HG02943 (cell line): ENCODE measurements around the gene CAPS.

Source experiments
- ATAC-seq: cut with Tn5 transposase; IDR thresholded peaks from one replicate; pipeline ENCODE4 v1.9.1; 2021; ENCODE audit warnings: mild to moderate bottlenecking, low read depth, moderate library complexity; ENCODE audit not compliant: unreplicated experiment

Gene CAPS

GRCh38 chr19:5891938-5892771, 21.9 kb upstream of the CAPS start:
- no peak for ATAC-seq

DNA sequence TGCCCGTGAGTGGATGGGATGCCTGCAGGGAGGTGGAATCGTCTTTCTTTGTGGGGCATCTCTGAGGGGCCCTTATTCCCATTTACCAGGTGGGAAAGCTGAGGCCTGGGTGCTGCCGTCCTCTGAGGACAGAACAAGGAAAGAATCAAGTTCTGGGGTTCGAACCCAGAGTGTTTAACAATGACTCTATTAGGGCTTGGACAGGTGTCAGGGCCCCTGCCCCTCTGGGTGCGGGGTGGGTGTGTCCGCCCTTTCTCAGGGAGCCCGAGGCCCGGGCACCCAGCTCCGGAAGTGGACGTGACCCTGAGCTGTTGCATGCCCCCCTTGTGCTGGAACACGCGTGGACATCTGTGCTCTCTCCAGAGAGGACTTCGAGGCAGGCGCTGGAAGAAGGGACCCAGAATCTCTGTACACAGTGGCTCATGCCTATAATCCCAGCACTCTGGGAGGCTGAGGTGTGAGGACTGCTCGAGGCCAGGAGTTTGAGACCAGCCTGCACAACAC, 21.2 kb upstream of the CAPS start:
- ATAC-seq = no peak

DNA sequence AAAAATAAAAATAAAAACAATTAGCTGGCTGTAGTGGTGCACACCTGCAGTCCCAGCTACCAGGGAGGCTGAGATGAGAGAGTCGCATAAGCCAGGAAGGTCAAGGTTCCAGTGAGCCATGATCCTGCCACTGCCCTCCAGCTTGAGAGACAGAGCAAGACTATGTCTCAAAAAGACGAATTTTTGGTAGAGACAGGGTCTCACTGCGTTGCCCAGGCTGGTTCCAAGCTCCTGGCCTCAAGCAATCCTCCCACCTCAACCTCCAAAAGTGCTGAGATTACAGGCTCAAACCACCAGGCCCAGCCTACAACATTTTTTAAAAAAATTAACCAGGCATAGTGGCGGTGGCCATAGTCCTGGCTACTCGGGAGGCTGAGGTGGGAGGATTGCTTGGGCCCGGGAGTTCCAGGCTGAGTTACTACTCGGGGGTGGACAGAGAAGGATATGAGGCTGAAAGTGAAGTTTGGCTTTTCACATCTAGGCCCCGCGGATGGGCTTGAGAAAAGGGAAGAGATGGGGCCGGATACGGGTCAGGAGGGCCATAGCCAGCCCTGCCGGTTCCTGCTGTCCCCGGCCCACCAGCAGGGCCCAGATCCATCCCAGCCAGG, 20.7 kb upstream of the CAPS start:
- ATAC-seq = no peak

DNA sequence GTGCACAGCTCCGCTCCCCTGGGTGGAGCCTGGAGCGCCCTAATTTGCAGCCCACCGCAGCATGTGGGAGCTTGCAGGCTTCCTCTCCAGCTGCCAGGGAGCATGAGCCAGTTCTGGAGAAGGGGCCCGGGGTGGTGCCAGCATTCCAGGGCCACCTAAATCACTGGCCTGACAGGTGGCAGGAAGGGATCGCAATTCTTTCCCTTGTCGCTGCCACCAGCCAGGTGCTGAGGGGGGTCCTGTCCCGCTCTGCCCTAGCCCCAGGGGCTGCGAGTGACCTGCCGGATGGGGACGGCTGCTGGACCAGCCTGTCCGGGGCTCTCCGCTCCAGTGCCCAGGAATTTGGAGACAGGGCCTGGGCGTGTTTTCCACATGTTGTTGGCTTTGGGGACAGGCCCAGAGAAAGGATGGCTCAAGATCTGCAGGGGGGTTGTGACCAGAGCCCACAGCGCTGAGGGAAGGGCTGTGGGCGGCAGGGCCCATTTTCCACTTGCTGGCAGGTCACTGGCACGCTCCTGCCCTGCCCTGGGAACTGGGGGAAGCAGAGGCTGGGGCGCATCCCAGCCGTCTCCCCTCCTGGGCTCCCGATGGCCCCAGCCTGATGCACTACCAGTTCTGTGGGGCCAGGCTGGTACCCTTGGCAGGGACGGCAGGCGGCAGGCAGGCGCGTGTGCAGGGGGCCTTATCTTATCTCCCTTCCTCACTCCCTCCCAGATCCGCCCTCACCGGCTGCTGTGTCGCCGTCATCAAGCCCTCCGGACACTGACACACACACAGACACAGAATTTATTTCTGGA, 19.9 kb upstream of the CAPS start:
- ATAC-seq = no peak

DNA sequence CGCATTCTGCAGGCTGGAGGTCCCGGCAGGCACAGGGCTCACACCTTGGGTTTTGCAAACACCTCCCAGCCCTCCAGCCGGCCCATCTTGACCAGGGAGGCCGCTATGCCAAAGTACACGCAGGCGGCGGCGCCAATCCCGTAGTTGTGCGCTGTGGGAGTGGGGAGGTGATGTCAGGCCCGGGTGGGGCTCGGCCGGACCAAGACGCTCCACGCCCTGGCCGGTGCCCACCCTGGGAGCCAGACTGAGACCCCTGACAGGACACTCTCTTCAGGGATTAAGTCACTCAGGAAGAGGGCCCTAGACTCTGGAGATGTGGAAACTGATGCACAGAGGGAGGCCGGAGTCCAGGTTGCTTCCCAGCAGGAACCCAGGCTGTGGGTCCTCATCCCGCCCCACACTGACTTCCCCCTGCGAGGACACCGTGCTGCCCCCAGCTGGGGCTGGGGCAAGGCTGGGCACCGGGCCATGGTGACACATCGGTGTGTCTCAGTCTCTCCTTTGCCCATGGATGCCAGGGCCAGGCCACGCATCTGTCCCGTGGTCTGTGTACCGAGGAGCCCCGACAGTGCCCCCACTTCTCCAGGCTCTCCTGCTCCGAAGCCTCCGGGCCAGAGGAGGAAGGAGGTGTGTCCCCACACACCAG, 19.2 kb upstream of the CAPS start:
- no peak for ATAC-seq

GRCh38 chr19:5895409-5895808, 18.6 kb upstream of the CAPS start:
- ATAC-seq = no peak

DNA sequence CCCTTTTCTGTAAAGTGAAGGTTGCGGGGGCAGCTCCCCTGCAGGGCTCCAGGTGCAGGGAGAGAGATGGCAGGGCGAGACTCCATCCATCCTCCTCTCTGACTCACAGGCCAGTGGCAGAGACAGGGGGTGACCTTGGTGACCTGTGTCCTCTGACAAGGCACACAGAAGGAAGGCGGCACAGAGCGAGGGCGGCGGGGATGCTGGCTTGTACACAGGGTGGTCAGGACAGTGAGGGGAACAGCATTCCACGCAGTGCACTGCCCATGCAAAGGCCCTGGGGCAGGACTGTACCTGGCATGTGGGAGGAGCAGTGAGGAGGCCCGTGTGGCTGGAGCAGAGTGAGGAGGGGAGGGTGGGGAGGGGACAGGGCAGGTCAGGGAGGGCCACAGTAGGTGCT, 18.2 kb upstream of the CAPS start:
- ATAC-seq = no peak

DNA sequence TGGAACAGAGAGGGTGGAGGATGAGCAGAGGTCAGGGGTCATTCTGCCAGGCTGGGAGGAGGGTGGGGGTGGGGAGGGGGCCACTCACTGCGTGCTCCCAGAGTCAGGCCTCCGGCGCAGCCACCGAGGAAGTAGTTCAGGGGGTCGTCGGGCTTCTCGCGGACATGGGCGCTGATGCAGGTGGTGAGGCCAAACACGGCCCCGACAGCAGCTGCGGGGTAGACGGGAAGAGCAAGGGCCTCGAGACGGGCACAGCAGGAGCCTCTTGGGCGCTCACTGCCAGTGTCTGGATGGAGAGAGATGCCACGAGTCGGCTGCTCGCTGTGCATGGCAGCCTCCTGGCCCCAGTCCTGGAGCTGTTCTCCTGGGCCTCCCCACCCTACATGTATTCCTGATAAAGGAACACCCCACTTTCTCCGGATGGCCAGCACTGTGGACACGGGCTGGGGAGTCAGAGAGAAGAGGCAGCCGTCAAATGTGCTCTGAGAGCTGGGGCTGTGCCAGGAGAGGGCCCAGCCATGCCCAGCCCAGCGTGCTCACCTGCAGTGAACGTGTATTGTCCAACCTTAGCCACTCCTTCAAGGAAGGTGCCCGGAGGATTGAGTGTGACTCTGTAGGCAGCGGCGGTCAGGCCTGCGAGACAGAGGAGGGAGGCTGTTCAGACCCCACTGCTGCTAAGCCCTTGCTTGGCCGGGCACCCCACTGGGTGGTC, 17.5 kb upstream of the CAPS start:
- ATAC-seq = no peak

DNA sequence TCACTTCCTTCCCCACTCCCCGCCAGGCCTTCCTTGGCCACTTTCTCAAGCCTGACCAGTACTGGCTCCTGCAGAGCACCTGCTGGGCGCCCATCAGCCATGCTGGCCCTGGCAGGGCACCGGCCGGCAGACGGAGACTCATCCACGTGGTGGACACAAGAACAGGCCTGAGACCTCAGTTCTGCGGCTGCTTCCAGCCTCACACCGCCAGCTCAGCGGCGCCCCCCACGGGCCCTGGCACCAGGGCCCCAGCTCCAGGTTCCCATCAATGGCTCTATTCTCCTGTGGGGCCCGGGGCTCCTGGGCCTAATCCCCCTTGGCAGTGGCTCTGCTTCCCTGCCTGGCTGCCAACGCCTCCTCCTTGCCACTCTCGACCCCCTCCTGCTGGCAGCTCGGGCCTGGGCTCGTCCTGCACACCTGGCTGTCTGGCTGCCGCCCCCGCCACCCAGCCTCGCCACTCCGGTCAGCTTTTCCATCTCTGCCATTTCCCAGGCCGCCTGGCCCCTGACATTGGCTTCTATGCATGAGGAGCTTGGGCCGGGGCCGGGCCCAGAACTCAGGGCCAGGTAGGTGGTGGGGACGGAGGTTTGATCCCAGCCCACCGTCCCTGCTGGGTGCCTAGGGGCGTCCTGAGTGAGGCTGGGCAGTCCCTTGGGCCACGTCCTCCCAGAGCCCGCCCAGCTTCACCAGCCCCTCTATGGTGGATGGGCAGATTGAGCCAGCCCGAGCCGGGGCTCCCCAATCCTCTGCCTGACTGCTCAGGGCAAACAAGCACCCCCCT, 16.7 kb upstream of the CAPS start:
- ATAC-seq = no peak

DNA sequence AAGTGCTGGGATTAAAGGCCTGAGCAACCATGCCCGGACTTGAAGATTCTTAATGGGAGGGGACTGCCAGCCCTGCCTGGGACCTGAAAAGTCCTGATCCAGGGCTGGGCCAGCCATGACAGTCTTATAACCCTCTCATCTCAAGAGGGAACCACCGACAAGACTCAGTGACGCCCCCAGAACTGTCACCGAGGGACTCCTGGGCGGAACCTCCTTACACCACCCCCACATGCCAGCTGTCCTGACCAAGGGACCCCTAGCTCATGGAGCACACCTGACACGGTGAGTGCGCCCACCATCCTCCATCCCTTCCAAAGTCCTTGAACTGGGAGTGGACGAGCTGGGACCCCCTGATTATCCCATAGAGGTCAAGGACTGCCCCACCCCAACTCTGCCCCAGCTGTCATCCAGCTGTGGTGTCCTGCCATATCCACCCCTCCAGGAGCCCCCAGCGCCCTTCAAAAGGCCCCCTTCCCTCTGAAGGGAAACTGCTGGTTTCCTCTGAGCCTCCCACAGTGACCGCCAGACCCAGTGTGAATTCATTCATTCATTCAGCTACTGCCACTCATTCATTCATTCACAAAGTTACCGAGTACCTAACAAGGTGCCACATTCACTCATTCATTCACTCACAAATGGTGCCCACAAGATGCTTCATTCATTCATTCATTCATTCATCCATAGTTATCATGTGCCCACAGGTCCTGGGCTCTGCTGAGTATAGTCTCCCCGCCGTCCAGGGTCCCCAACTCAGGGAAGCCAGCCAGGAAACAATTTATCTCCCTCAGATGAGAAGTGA, 14.1 kb upstream of the CAPS start:
- no peak for ATAC-seq

- ATAC-seq = no peak
Measured at GRCh38 chr19:5900976-5901375, 13.1 kb upstream of the CAPS start.

- ATAC-seq = no peak
Measured at GRCh38 chr19:5903056-5903623, 10.9 kb upstream of the CAPS start.

DNA sequence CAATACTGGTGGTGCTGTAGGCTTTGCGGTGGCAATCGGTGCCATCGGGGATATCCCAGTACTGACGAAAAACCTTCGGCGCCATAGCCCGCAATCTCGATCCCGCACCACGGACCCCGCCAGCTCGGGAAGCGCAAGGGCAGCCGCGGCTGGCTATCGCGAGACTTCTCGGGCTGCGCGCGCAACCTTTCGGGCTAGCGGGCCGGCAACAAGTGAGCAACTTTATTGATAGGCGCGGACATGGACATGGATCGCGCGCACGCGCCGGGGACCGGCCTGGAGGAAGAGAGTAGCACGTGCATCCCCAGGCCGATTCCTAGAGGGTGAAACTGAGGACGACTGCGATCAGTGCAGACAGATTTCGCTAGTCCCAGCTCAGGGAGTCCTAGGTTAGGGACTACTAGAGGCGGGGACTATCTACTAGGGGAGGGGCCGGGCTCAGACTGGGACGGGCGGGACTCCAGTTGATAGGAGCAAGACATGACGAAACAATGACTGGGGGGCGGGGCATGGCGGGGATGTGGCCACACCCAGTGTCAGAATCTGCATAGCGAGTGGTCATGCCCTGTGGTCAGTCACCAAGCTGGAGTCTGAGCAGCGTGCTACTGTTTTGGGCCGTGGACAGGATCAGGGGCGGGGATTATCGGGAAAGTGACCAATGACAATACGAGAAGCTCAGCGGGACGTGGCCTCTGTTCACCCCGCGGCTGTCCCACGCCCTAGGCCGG, 10.3 kb upstream of the CAPS start, which contains the start of gene NDUFA11:
NDUFA11 (minus strand) TSS at position 167 of the 728 bp plus-strand sequence; CDS start at position 85, 82 bp downstream.
- ATAC-seq = peak; percentile 31

DNA sequence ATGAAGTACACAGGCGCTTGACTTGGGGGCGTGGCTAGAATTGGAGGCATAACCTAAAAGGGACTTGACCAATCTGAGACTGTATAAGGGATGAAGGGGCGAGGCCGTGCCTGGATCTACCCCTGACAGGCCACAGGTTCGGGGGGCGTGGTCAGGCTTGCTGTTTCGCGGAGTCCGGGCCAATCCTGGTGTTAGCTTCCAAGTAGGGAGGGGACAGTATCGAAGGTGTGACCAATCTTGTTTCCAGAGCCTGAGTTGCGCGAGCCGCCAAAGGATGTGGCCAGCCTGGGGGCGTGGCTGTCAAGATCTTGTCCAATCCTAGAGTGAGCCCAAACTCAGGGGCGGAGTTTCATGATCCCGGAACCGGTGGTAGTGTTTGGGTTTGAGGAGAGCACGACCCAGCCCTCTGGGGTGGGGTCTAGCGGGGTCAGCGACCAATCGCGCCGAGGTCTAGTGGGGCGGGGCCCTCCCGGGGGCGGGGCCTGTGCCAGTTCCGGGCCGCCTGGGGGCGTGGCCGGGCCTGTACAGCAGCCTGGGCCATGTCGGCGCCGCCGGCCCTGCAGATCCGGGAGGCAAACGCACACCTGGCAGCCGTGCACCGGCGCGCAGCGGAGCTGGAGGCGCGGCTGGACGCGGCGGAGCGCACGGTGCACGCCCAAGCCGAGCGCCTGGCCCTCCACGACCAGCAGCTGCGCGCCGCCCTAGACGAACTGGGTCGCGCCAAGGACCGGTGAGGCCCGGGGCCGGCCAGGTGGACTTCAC, 9.5 kb upstream of the CAPS start, which contains the start of gene VMAC:
VMAC (plus strand) TSS at position 521 of the 762 bp plus-strand sequence; CDS start at position 540, 19 bp downstream.
- ATAC-seq = peak; percentile 75

GRCh38 chr19:5905114-5905778, 8.8 kb upstream of the CAPS start:
- ATAC-seq = no peak

- ATAC-seq = no peak
Measured at GRCh38 chr19:5907241-5907640, 6.8 kb upstream of the CAPS start.
